Measurements from ENCODE around the gene BBOX1. TPM values are rescaled to one million over a fixed set of nuclear protein-coding genes. Genes with fewer than 3 reads are reported as not detected.
"Not testable (repeated sequence)": the region's sequence is repeated elsewhere in the genome, so short reads cannot be mapped to it uniquely, and the experiment has no call there.

The BBOX1 gene
- total RNA-seq, 1 experiment from 2014 or later = not detected

GRCh38 chr11:27130806-27131205, 90.2 kb downstream of the BBOX1 start:
- TF ChIP-seq POLR2AphosphoS5 (IDR thresholded peaks at IDR 0.05; ENCODE audit: low read depth, low read length) = no peak
- TF ChIP-seq CTCF (IDR thresholded peaks at IDR 0.05) = no peak
- no peak for TF ChIP-seq TCF7L2 (IDR thresholded peaks at IDR 0.05; ENCODE audit: low read depth, low read length)
- no peak for TF ChIP-seq REST (IDR thresholded peaks at IDR 0.05; ENCODE audit: insufficient read depth in 1 of 2, low read depth in 2 of 2, low read length in 1 of 2)
- no peak for TF ChIP-seq SIN3A (IDR thresholded peaks at IDR 0.05; ENCODE audit: borderline replicate concordance, insufficient read depth, low read depth, low read length)
- no peak overlapping the region for H3K4me3 ChIP-seq (ENCODE audit: low read depth in 2 of 2, low read length in 2 of 2)
- no peaks in the 10 kb centered on the region for H3K36me3 ChIP-seq (ENCODE audit: control insufficient read depth, insufficient read depth, low read length)
- ChIA-PET CTCF (no interaction called here), POLR2A (no interaction called here)
- no peaks in the 10 kb centered on the region for H3K4me1 ChIP-seq (ENCODE audit: control insufficient read depth, insufficient read depth, low read length)
- intact Hi-C loops (cut with micrococcal nuclease; ENCODE audit: unreplicated experiment) (no loop called here), in situ Hi-C loops (cut with HindIII; ENCODE audit: low pct_unique_long_range_greater_than_20kb, low sequenced_read_pairs) (no loop called here)
- no peak for ATAC-seq
- no peaks in the 10 kb centered on the region for H3K9me3 ChIP-seq (ENCODE audit: control insufficient read depth, insufficient read depth, low read depth, low read length)
- DNase-seq (ENCODE audit: low read depth, low spot score) = no peak
- H3K27ac ChIP-seq (ENCODE audit: low read length) = no peak overlapping the region
- no TSS peak for BruUV-seq (replicated peaks)
- no peaks in the 10 kb centered on the region for H3K27me3 ChIP-seq (ENCODE audit: control insufficient read depth, insufficient read depth, low read length)

GRCh38 chr11:27135924-27136329, 95.3 kb downstream of the BBOX1 start:
- H3K36me3 ChIP-seq (ENCODE audit: control insufficient read depth, insufficient read depth, low read length); in situ Hi-C loops (cut with HindIII; ENCODE audit: low pct_unique_long_range_greater_than_20kb, low sequenced_read_pairs); intact Hi-C loops (cut with micrococcal nuclease; ENCODE audit: unreplicated experiment); POLR2A ChIA-PET; ATAC-seq; H3K4me1 ChIP-seq (ENCODE audit: control insufficient read depth, insufficient read depth, low read length); BruUV-seq (replicated peaks); H3K9me3 ChIP-seq (ENCODE audit: control insufficient read depth, insufficient read depth, low read depth, low read length); H3K4me3 ChIP-seq (ENCODE audit: low read depth in 2 of 2, low read length in 2 of 2); H3K27me3 ChIP-seq (ENCODE audit: control insufficient read depth, insufficient read depth, low read length); CTCF ChIA-PET; DNase-seq (ENCODE audit: low read depth, low spot score); H3K27ac ChIP-seq (ENCODE audit: low read length): not testable (repeated sequence)

- no peak for ATAC-seq
- in situ Hi-C loops (cut with HindIII; ENCODE audit: low pct_unique_long_range_greater_than_20kb, low sequenced_read_pairs) = no loop called here
Observed at GRCh38 chr11:27138716-27139115, 98.1 kb downstream of the BBOX1 start.

More at GRCh38 chr11:27138716-27139115, 98.1 kb downstream of the BBOX1 start:
- intact Hi-C loops (cut with micrococcal nuclease; ENCODE audit: unreplicated experiment) = no loop called here
- no peaks in the 10 kb centered on the region for H3K9me3 ChIP-seq (ENCODE audit: control insufficient read depth, insufficient read depth, low read depth, low read length)
- no peaks in the 10 kb centered on the region for H3K36me3 ChIP-seq (ENCODE audit: control insufficient read depth, insufficient read depth, low read length)
- H3K27ac ChIP-seq (ENCODE audit: low read length) = no peak overlapping the region
- CTCF ChIA-PET = no interaction called here
- no peak for TF ChIP-seq REST (IDR thresholded peaks at IDR 0.05; ENCODE audit: insufficient read depth in 1 of 2, low read depth in 2 of 2, low read length in 1 of 2)
- TF ChIP-seq POLR2AphosphoS5 (IDR thresholded peaks at IDR 0.05; ENCODE audit: low read depth, low read length) = no peak
- TF ChIP-seq TCF7L2 (IDR thresholded peaks at IDR 0.05; ENCODE audit: low read depth, low read length) = no peak
- no peak for TF ChIP-seq SIN3A (IDR thresholded peaks at IDR 0.05; ENCODE audit: borderline replicate concordance, insufficient read depth, low read depth, low read length)
- no peak for TF ChIP-seq CTCF (IDR thresholded peaks at IDR 0.05)
- no peak overlapping the region for H3K4me3 ChIP-seq (ENCODE audit: low read depth in 2 of 2, low read length in 2 of 2)
- POLR2A ChIA-PET = interaction anchor here (0.7 kb wide), 1 partner anchor 344 kb away, joined by 3 read pairs; no protein-coding TSS in a partner anchor
- no peaks in the 10 kb centered on the region for H3K27me3 ChIP-seq (ENCODE audit: control insufficient read depth, insufficient read depth, low read length)
- no peaks in the 10 kb centered on the region for H3K4me1 ChIP-seq (ENCODE audit: control insufficient read depth, insufficient read depth, low read length)
- DNase-seq (ENCODE audit: low read depth, low spot score) = no peak
- no TSS peak for BruUV-seq (replicated peaks)
